GM23338 (cell line): Measurements from ENCODE around the gene CD2AP. TPM values are rescaled to one million over a fixed set of nuclear protein-coding genes. Genes with fewer than 3 reads are reported as not detected.

ENCODE experiments used
- ATAC-seq: fragments of 200-7000 bp; cut with Tn5 transposase; 3 replicates; pipeline ENCODE4 v1.9.1; 2020
- DNase-seq: peaks from one replicate; pipeline ENCODE4 v3.0.0-alpha.2; 2015; ENCODE audit warnings: low spot score
- H2AFZ ChIP-seq: fragments of 200-600 bp; sonication (generic); 2 replicates; pipeline ENCODE4 v1.8.0; 2016; ENCODE audit warnings: antibody characterized with exemption, mild to moderate bottlenecking, moderate library complexity
- H3F3A ChIP-seq: fragments of 200-600 bp; sonication (generic); replicated peaks from 2 replicates; pipeline ENCODE4 v1.8.0; 2017; ENCODE audit warnings: antibody characterized with exemption, mixed run types, low read depth
- H3K27ac ChIP-seq: fragments of 200-600 bp; sonication (generic); 2 replicates; pipeline ENCODE4 v1.6.1; 2016; ENCODE audit warnings: low read depth
- H3K27me3 ChIP-seq: fragments of 200-600 bp; sonication (generic); 2 replicates; pipeline ENCODE4 v1.8.0; 2016; ENCODE audit warnings: mild to moderate bottlenecking, mixed run types, moderate library complexity; ENCODE audit not compliant: insufficient read depth
- H3K36me3 ChIP-seq: fragments of 200-600 bp; sonication (generic); 2 replicates; pipeline ENCODE4 v1.8.0; 2016; ENCODE audit warnings: mild to moderate bottlenecking; ENCODE audit not compliant: insufficient read depth
- H3K4me1 ChIP-seq: fragments of 200-600 bp; sonication (generic); 2 replicates; pipeline ENCODE4 v1.8.0; 2016; ENCODE audit warnings: mild to moderate bottlenecking, moderate library complexity; ENCODE audit not compliant: insufficient read depth
- H3K4me2 ChIP-seq: fragments of 200-600 bp; sonication (generic); 2 replicates; pipeline ENCODE4 v1.7.1; 2017; ENCODE audit warnings: mixed run types
- H3K4me3 ChIP-seq: fragments of 200-600 bp; sonication (generic); 2 replicates; pipeline ENCODE4 v1.6.1; 2016; ENCODE audit warnings: mixed run types
- H3K79me2 ChIP-seq: fragments of 200-600 bp; sonication (generic); replicated peaks from 2 replicates; pipeline ENCODE4 v1.8.0; 2017; ENCODE audit warnings: mild to moderate bottlenecking; ENCODE audit not compliant: insufficient read depth
- H3K9me2 ChIP-seq: fragments of 200-600 bp; sonication (generic); 2 replicates; pipeline ENCODE4 v1.8.0; 2017; ENCODE audit not compliant: insufficient read depth
- H4K20me1 ChIP-seq: fragments of 200-600 bp; sonication (generic); replicated peaks from 2 replicates; pipeline ENCODE4 v1.8.0; 2017; ENCODE audit warnings: mild to moderate bottlenecking; ENCODE audit not compliant: insufficient read depth
- H3K27ac Mint-ChIP-seq: 2 replicates; pipeline ENCODE4 v1.8.0; 2020; ENCODE audit warnings: inconsistent platforms, mild to moderate bottlenecking, moderate library complexity, mixed read lengths
- H3K27me3 Mint-ChIP-seq: 3 replicates; pipeline ENCODE4 v1.8.0; 2022; ENCODE audit warnings: low read depth, mild to moderate bottlenecking, moderate library complexity, mixed read lengths, inconsistent platforms; ENCODE audit not compliant: insufficient read depth, poor library complexity
- H3K36me3 Mint-ChIP-seq: 3 replicates; pipeline ENCODE4 v1.8.0; 2021; ENCODE audit warnings: low read depth, mild to moderate bottlenecking, inconsistent platforms, moderate library complexity, mixed read lengths
- H3K4me1 Mint-ChIP-seq: 3 replicates; pipeline ENCODE4 v1.8.0; 2020; ENCODE audit warnings: mild to moderate bottlenecking, inconsistent platforms, mixed read lengths
- H3K4me3 Mint-ChIP-seq: 3 replicates; pipeline ENCODE4 v1.8.0; 2021; ENCODE audit warnings: moderate library complexity, mild to moderate bottlenecking, inconsistent platforms, mixed read lengths
- H3K9me3 Mint-ChIP-seq: 3 replicates; pipeline ENCODE4 v1.8.0; 2020; ENCODE audit warnings: moderate library complexity, mild to moderate bottlenecking, inconsistent platforms, mixed read lengths
- CREB1 ChIP-seq: fragments of 250-450 bp; sonication (Bioruptor Pico); IDR thresholded peaks from 2 replicates; pipeline ENCODE4 v1.5.0; 2020; ENCODE audit warnings: low read depth, mild to moderate bottlenecking, moderate library complexity
- ETS1 ChIP-seq: IDR thresholded peaks from 2 replicates; pipeline ENCODE4 v1.6.1; 2016; ENCODE audit warnings: antibody characterized with exemption
- EZH2phosphoT487 ChIP-seq: fragments of 200-600 bp; sonication (generic); IDR thresholded peaks from one replicate; pipeline ENCODE4 v1.8.1; 2018; ENCODE audit warnings: antibody characterized with exemption; ENCODE audit not compliant: unreplicated experiment
- POLR2AphosphoS5 ChIP-seq: IDR thresholded peaks from 2 replicates; pipeline ENCODE4 v1.6.1; 2016; ENCODE audit warnings: antibody characterized with exemption, low read depth
- ZNF462 ChIP-seq: fragments of 250-450 bp; sonication (Bioruptor Pico); IDR thresholded peaks from 2 replicates; pipeline ENCODE4 v1.5.0; 2020; ENCODE audit warnings: mild to moderate bottlenecking, moderate library complexity
- polyA plus RNA-seq: library from polyadenylated mRNA; unstranded; fragments of >200 nt; fragmentation: Nextera tagmentation; extraction: Ambion mirVana; gene quantifications from 2 replicates; pipeline ENCODE4 v1.2.1, GENCODE V29; 2016
- total RNA-seq: library from RNA; depleted of rRNA; stranded (reverse); fragments of >200 nt; shearing (Covaris generic); gene quantifications from 2 replicates; pipeline ENCODE4 v1.2.3, GENCODE V29; 2014

CD2AP gene
- total and polyA plus RNA-seq, 2 experiments from 2014 or later: 38.0 to 93.2 TPM

- TF ChIP-seq ZNF462 (CRISPR knock-in tag) (no peak), POLR2AphosphoS5 (no peak), CREB1 (CRISPR knock-in tag) (no peak), EZH2phosphoT487 (no peak)
Observed at GRCh38 chr6:47451162-47451561, 26.4 kb upstream of the CD2AP start (continued).

DNA sequence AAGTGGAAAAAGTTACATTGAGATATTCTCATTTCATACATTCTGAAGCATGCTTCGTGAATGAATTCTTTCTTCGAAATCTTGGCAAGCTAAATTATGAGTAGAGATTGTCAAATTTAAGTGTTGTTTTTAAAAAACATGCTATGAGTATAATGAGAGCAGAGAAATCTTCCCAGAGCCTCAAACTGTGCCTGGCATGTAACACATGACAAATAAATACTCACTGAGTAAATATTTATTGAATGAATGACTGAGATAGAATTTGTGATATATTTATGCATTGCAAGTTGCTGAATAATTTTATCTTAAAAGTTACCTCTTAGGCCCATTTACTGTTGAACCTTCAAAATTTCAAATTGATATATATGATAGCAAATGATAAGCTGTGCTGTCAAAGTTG, 24.7 kb upstream of the CD2AP start:
- H3K4me1 Mint-ChIP-seq: no peaks in the 10 kb centered on the region; the same call in 2 of the 3 replicates
- Histone ChIP-seq H3F3A (no peaks in the 10 kb centered on the region), H3K4me2 (no peak overlapping the region), H4K20me1 (no peaks in the 10 kb centered on the region), H3K79me2 (no peaks in the 10 kb centered on the region), H3K27me3 (no peaks in the 10 kb centered on the region), H3K9me2 (no peaks in the 10 kb centered on the region), H3K4me1 (no peaks in the 10 kb centered on the region), H3K4me3 (no peak overlapping the region), H3K27ac (no peak overlapping the region), H3K36me3 (no peaks in the 10 kb centered on the region), H2AFZ (no peak overlapping the region)
- no peaks in the 10 kb centered on the region for H3K27me3 Mint-ChIP-seq
- no peak for TF ChIP-seq ETS1
- no peaks in the 10 kb centered on the region for H3K36me3 Mint-ChIP-seq
- H3K27ac Mint-ChIP-seq: no peak overlapping the region
- H3K4me3 Mint-ChIP-seq: no peak overlapping the region
- ATAC-seq (no peak), DNase-seq (no peak)
- no peaks in the 10 kb centered on the region for H3K9me3 Mint-ChIP-seq
